ENCODE measurements around the gene TSPAN3. TPM values are rescaled to one million over a fixed set of nuclear protein-coding genes. Genes with fewer than 3 reads are reported as not detected.

Gene TSPAN3
- polyA plus RNA-seq, 1 donor (not counting 4 experiments of a cell fraction or from before 2014, with no cell fraction given): 181 TPM

DNA sequence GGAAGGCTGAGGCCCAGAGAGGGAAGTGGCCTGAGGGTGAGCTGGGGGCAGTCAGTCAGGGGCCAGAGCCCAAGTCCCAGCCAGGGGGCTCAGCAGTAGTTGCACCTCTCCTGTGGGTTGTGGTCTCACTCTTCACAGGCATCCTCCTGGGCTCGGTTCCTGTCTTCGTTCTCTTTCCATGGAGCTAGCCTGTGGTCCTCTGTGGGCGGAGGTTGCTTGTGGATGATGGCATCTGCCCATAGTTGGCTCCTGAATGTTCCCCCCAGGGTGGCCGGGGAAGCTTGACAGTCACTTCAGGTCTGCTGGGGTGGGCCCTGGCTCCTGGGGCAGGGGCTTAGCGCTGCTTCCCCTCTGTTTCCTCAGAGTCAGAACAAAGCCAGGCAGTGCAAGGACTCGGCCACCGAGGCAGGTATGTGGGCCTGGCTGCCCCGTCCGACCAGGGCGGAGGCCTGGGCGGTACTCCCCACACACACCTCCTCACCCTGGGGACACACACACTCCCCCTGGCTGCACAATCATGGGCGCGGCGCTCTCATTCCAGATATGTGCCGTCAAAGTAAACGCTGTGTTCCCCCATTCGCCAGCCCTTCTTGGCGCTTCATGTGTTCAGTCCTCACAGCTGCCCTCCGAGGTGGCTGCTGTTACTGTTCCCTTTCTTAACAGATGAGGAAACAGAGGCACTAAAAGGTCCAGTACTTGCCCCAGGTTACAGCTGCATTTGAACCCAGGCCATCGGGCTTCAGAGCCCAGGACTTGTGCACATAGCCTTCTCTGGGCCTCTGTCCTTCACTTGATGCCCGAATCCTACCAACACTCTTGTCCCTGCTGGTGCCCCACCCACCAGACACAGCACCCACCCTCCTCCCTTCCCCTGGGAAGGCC lies 41.5 kb downstream of the TSPAN3 start:
- Histone ChIP-seq H3K9me3 (ENCODE audit: control insufficient read depth, low read depth, low read length) (no peaks in the 10 kb centered on the region), H3K4me1 (ENCODE audit: control insufficient read depth, extremely low read depth, insufficient read depth, low read length) (peaks cover 2% of the 10 kb centered on the region), H3K4me2 (ENCODE audit: control insufficient read depth, extremely low read depth, insufficient read depth, low read depth, low read length) (no peak overlapping the region), H3K27me3 (ENCODE audit: control insufficient read depth, extremely low read depth, insufficient read depth, low read length) (no peaks in the 10 kb centered on the region), H3K79me2 (ENCODE audit: control insufficient read depth, insufficient read depth, low read length) (no peaks in the 10 kb centered on the region), H3K9ac (ENCODE audit: control insufficient read depth, extremely low read depth, insufficient read depth, low read length) (no peak overlapping the region), H3K27ac (ENCODE audit: control insufficient read depth, insufficient read depth, low read length) (no peak overlapping the region), H4K20me1 (ENCODE audit: control insufficient read depth, extremely low read depth, insufficient read depth, low read length) (no peaks in the 10 kb centered on the region), H3K9me1 (ENCODE audit: control insufficient read depth, extremely low read depth, insufficient read depth, low read length) (no peaks in the 10 kb centered on the region), H2AFZ (ENCODE audit: control insufficient read depth, low read length) (no peak overlapping the region), H3K4me3 (ENCODE audit: control insufficient read depth in 2 of 3, extremely low read depth in 1 of 3, insufficient read depth in 2 of 3, low read depth in 1 of 3, low read length in 3 of 3) (no peak overlapping the region), H3K36me3 (ENCODE audit: control insufficient read depth in 2 of 2, extremely low read depth in 1 of 2, insufficient read depth in 2 of 2, low read length in 2 of 2) (peaks cover 3 to 5% of the 10 kb centered on the region in 2 experiments)
- no peak for FAIRE-seq
- DNase-seq (ENCODE audit: low read depth, low spot score): no peak
- dilution Hi-C loops (cut with MboI; ENCODE audit: extremely low pct_ligation_motif_present, low sequenced_read_pairs): no loop called here
- TF ChIP-seq EZH2 (IDR thresholded peaks at IDR 0.05; ENCODE audit: low read length): no peak
- TF ChIP-seq, protein P1, sequence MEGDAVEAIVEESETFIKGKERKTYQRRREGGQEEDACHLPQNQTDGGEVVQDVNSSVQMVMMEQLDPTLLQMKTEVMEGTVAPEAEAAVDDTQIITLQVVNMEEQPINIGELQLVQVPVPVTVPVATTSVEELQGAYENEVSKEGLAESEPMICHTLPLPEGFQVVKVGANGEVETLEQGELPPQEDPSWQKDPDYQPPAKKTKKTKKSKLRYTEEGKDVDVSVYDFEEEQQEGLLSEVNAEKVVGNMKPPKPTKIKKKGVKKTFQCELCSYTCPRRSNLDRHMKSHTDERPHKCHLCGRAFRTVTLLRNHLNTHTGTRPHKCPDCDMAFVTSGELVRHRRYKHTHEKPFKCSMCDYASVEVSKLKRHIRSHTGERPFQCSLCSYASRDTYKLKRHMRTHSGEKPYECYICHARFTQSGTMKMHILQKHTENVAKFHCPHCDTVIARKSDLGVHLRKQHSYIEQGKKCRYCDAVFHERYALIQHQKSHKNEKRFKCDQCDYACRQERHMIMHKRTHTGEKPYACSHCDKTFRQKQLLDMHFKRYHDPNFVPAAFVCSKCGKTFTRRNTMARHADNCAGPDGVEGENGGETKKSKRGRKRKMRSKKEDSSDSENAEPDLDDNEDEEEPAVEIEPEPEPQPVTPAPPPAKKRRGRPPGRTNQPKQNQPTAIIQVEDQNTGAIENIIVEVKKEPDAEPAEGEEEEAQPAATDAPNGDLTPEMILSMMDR (optimal IDR thresholded peaks at IDR 0.05 in 1 of 3, IDR thresholded peaks at IDR 0.05 in 1 of 3, conservative IDR thresholded peaks at IDR 0.05 in 1 of 3; ENCODE audit: extremely low read depth in 1 of 3, insufficient read depth in 2 of 3, low read length in 3 of 3): peak in 1 of 3 experiments; percentile 25

DNA sequence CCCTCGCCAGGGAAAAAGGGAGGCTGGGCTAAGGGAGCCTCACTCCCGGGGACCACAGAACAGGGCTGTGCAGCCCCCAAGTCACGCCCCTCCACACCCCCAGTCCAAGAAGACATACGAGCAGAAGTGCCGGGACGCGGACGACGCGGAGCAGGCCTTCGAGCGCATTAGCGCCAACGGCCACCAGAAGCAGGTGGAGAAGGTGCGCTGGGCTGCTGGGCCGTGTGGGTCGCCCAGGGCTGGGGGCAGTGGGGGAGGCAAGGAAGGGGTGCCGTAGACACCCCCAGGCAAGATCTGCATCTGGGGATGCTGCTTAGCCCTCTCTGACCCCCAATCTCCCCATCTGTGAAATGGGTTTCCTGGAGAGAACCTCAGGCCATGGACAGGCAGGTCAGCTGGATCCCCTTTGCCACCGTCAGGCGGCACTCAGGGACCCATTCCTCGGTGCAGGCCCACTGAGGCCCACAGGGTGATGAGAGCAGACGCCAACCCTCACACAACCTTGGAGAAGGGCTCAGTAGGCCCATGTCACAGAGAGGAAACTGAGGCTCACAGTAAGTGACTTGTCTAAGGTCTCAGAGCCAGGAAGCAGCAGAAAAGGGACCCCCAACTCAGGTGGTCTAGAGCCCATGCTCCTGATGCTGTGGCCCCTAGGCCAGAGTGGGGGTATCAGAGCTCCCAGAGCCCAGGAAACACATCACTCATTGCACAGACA lies 42.3 kb downstream of the TSPAN3 start:
- DNase-seq (ENCODE audit: low read depth, low spot score) (no peak), FAIRE-seq (no peak)
- no peak overlapping the region for H3K4me2 ChIP-seq (ENCODE audit: control insufficient read depth, extremely low read depth, insufficient read depth, low read depth, low read length)
- TF ChIP-seq, protein P1 (optimal IDR thresholded peaks at IDR 0.05 in 1 of 3, IDR thresholded peaks at IDR 0.05 in 1 of 3, conservative IDR thresholded peaks at IDR 0.05 in 1 of 3; ENCODE audit: extremely low read depth in 1 of 3, insufficient read depth in 2 of 3, low read length in 3 of 3): no peak
- TF ChIP-seq EZH2 (IDR thresholded peaks at IDR 0.05; ENCODE audit: low read length): no peak
- H3K9ac ChIP-seq (ENCODE audit: control insufficient read depth, extremely low read depth, insufficient read depth, low read length): no peak overlapping the region
- peaks cover 2% of the 10 kb centered on the region for H3K4me1 ChIP-seq (ENCODE audit: control insufficient read depth, extremely low read depth, insufficient read depth, low read length)
- H4K20me1 ChIP-seq (ENCODE audit: control insufficient read depth, extremely low read depth, insufficient read depth, low read length): no peaks in the 10 kb centered on the region
- H3K9me1 ChIP-seq (ENCODE audit: control insufficient read depth, extremely low read depth, insufficient read depth, low read length): no peaks in the 10 kb centered on the region
- no peaks in the 10 kb centered on the region for H3K79me2 ChIP-seq (ENCODE audit: control insufficient read depth, insufficient read depth, low read length)
- dilution Hi-C loops (cut with MboI; ENCODE audit: extremely low pct_ligation_motif_present, low sequenced_read_pairs): no loop called here
- no peak overlapping the region for H2AFZ ChIP-seq (ENCODE audit: control insufficient read depth, low read length)
- H3K4me3 ChIP-seq (ENCODE audit: control insufficient read depth in 2 of 3, extremely low read depth in 1 of 3, insufficient read depth in 2 of 3, low read depth in 1 of 3, low read length in 3 of 3): no peak overlapping the region
- no peaks in the 10 kb centered on the region for H3K9me3 ChIP-seq (ENCODE audit: control insufficient read depth, low read depth, low read length)
- H3K27ac ChIP-seq (ENCODE audit: control insufficient read depth, insufficient read depth, low read length): no peak overlapping the region
- no peaks in the 10 kb centered on the region for H3K27me3 ChIP-seq (ENCODE audit: control insufficient read depth, extremely low read depth, insufficient read depth, low read length)
- H3K36me3 ChIP-seq (ENCODE audit: control insufficient read depth in 2 of 2, extremely low read depth in 1 of 2, insufficient read depth in 2 of 2, low read length in 2 of 2): peaks cover 3 to 5% of the 10 kb centered on the region in 2 experiments

Data from keratinocyte (primary cell).